Right hindlimb (tissue), 1 donor: Measurements from ENCODE around the gene AMBP.

Source experiments
- DNase-seq: peaks from one replicate; pipeline ENCODE4 v3.0.0-alpha.2; 2018

The AMBP gene

GRCh38 chr9:114078021-114078780 lies at the start of gene AMBP:
AMBP (minus strand) TSS chr9:114078300; CDS start chr9:114078209, 91 bp downstream.
- DNase-seq = no peak

- DNase-seq = peak; percentile 24
These were observed 48.4 kb upstream of the AMBP start for GRCh38 chr9:114126247-114127060.

GRCh38 chr9:114125476-114126013 lies 47.4 kb upstream of the AMBP start:
- DNase-seq = no peak

- peak; percentile 11 for DNase-seq
These were observed 46.8 kb upstream of the AMBP start for GRCh38 chr9:114124666-114125475.

- DNase-seq = peak; percentile 8
These were observed 46.0 kb upstream of the AMBP start for GRCh38 chr9:114124138-114124537.

- peak; percentile 3 for DNase-seq
These were observed 45.2 kb upstream of the AMBP start for GRCh38 chr9:114123031-114123977.

- no peak for DNase-seq
These were observed 44.3 kb upstream of the AMBP start for GRCh38 chr9:114122136-114123027.

GRCh38 chr9:114121227-114122135 lies 43.4 kb upstream of the AMBP start:
- DNase-seq = no peak

- no peak for DNase-seq
These were observed 42.3 kb upstream of the AMBP start for GRCh38 chr9:114120192-114121014.

GRCh38 chr9:114119242-114120191 lies 41.4 kb upstream of the AMBP start:
- DNase-seq = peak; percentile 11

- peak; percentile 62 for DNase-seq
These were observed 40.1 kb upstream of the AMBP start for GRCh38 chr9:114117996-114118830.

GRCh38 chr9:114117614-114117995 lies 39.5 kb upstream of the AMBP start:
- DNase-seq = peak; percentile 8

GRCh38 chr9:114116126-114116747 lies 38.1 kb upstream of the AMBP start:
- DNase-seq = peak; percentile 40

GRCh38 chr9:114115654-114116125 lies 37.6 kb upstream of the AMBP start:
- no peak for DNase-seq

- DNase-seq = no peak
These were observed 36.3 kb upstream of the AMBP start for GRCh38 chr9:114114364-114114763.
